ENCODE measurements around the gene CHAD. TPM values are rescaled to one million over a fixed set of nuclear protein-coding genes. Genes with fewer than 3 reads are reported as not detected.
A peak's percentile ranks its signal among the peaks of the same experiment; 100 is the strongest.

Gene CHAD
- total and polyA plus RNA-seq, 12 donors, result 1.7 to 26.6 (median 7.0) TPM

DNA sequence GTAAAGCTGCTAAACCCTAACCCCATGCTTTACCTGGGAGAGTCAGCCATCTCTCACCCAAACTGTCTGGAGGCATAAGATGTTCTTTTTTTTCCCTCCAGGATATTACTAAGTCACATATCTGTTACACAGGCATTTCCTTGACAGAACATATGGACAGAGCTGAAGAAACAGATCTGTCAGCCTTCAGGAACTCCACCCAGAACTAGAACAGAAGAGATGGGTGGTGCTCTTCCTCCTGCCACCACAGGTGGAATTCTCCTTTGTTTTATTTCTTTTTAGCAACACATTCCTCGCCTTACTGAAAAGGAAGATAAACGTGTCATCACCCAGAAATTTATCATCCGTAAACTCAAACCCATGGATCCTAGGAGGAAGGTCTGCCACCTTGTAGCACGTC lies 48.3 kb upstream of the CHAD start:
- no peak for TF ChIP-seq POLR2A (IDR thresholded peaks at IDR 0.05)
- TF ChIP-seq, protein P1, sequence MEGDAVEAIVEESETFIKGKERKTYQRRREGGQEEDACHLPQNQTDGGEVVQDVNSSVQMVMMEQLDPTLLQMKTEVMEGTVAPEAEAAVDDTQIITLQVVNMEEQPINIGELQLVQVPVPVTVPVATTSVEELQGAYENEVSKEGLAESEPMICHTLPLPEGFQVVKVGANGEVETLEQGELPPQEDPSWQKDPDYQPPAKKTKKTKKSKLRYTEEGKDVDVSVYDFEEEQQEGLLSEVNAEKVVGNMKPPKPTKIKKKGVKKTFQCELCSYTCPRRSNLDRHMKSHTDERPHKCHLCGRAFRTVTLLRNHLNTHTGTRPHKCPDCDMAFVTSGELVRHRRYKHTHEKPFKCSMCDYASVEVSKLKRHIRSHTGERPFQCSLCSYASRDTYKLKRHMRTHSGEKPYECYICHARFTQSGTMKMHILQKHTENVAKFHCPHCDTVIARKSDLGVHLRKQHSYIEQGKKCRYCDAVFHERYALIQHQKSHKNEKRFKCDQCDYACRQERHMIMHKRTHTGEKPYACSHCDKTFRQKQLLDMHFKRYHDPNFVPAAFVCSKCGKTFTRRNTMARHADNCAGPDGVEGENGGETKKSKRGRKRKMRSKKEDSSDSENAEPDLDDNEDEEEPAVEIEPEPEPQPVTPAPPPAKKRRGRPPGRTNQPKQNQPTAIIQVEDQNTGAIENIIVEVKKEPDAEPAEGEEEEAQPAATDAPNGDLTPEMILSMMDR (IDR thresholded peaks at IDR 0.05), result no peak
- 84 to 97% (median 85%) methylated on average over 4 of the region's 4 CpGs for WGBS, 4 donors

DNA sequence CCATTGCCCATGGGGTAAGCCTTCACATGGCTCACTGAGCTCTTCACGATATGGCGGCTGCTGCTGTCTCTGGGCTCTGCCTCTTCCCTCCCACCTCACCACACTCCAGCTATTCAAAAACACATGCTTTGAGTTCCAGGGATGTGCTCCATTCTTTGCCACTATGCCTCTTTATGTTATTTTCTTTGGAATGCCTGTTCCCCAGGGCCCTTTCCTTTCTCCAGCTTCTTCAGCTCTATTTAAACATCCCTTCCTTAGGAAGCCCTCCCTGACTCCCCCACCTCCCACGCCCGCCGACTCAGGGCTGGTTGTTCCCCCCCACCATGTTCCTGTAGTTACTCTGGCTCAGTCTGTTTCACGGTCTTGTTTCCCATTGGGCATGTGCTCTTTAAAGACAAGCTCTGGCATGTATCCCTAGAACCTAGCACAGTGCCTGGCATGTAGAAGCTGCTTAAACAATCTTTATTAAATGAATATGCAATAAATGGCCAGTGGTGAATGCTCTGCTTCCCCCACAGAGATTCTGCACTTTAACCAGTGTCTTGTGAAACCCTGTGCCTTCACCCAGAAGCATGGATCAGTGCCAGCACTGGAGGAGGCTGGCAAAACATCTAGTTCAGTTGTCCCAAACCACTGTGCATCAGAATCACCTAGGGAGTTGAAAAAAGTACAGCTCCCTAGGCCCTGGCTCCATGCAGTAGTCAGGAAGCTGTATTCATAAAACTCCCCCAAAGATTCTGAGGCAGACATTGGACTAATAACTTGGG lies 46.4 kb upstream of the CHAD start:
- peak; percentile 44 to 81 (median 77) for DNase-seq
- intact Hi-C loops (cut with DNase I), result no loop called here
- Histone ChIP-seq H3K36me3 (replicated peaks in 1 of 2) (no peaks in the 10 kb centered on the region), H3K27me3 (no peaks in the 10 kb centered on the region), H3K4me1 (replicated peaks in 1 of 2) (peaks cover 38 to 43% of the 10 kb centered on the region in 2 donors), H3K27ac (peak overlapping the region in 2 of 5 donors; percentile 7 to 52), H3K9me3 (replicated peaks in 1 of 3) (no peaks in the 10 kb centered on the region), H3K4me3 (no peak overlapping the region)
- no peak for TF ChIP-seq POLR2A (IDR thresholded peaks at IDR 0.05)
- TF ChIP-seq, protein P1 (IDR thresholded peaks at IDR 0.05), result no peak
- WGBS, 4 donors, result 66 to 75% (median 75%) methylated on average over 6 of the region's 6 CpGs

More for the DNA sequence above, 48.3 kb upstream of the CHAD start:
- no peak overlapping the region for H3K4me3 ChIP-seq
- intact Hi-C loops (cut with DNase I), result no loop called here
- no peaks in the 10 kb centered on the region for H3K9me3 ChIP-seq (replicated peaks in 1 of 3)
- no peak overlapping the region for H3K27ac ChIP-seq
- no peak for DNase-seq
- no peaks in the 10 kb centered on the region for H3K27me3 ChIP-seq
- no peaks in the 10 kb centered on the region for H3K36me3 ChIP-seq (replicated peaks in 1 of 2)
- peaks cover 24 to 28% of the 10 kb centered on the region in 2 donors for H3K4me1 ChIP-seq (replicated peaks in 1 of 2)

DNA sequence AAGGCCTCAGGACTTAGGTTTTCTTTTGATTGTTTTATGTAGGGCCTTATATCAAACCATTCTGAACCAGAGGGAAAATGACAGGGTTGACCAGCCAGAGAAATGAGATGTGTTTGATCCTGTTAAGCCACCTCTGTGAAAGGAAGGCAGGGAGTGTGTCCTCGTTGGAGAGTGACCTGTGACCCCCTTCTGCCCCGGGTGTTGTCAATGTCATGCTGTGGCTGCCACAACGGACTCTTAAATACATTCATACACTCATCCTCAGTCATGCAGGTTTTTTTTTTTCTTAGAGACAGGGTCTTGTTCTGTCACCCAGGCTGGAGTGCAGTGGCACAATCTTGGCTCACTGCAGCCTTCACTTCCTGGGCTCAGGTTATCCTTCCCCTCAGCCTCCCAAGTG lies 45.7 kb upstream of the CHAD start:
- no peak for DNase-seq
- no peak overlapping the region for H3K4me3 ChIP-seq
- peaks cover 38 to 43% of the 10 kb centered on the region in 2 donors for H3K4me1 ChIP-seq (replicated peaks in 1 of 2)
- intact Hi-C loops (cut with DNase I), result no loop called here
- no peaks in the 10 kb centered on the region for H3K9me3 ChIP-seq (replicated peaks in 1 of 3)
- WGBS, 4 donors, result 37 to 54% (median 45%) methylated on average over 3 of the region's 3 CpGs
- TF ChIP-seq POLR2A (IDR thresholded peaks at IDR 0.05), result no peak
- H3K27me3 ChIP-seq, result no peaks in the 10 kb centered on the region
- H3K36me3 ChIP-seq (replicated peaks in 1 of 2), result no peaks in the 10 kb centered on the region
- H3K27ac ChIP-seq, result peak overlapping the region in 3 of 5 donors; percentile 22 to 52 (median 44)

DNA sequence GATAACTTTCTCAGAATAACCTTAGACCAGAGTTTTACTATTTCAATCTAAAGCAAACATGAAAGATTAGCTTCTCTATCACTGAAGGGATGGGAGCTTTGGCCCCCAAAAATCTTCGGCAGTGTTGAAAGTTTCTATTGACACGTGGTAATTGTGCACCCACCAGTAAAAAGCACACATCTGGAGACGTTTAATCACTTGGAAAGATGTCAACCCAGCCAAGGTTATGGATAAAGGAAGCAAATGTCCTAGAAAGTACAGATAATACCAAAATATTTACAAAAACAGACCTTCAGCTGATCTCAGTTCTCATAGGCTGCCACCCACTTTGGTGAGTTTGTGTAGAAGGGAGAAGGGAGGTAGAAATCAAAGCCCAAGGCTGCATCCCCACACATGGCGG lies 44.8 kb upstream of the CHAD start:
- Histone ChIP-seq H3K27ac (peak overlapping the region in 3 of 5 donors; percentile 22 to 52 (median 44)), H3K4me1 (replicated peaks in 1 of 2) (peaks cover 39 to 43% of the 10 kb centered on the region in 2 donors), H3K9me3 (replicated peaks in 1 of 3) (no peaks in the 10 kb centered on the region), H3K36me3 (replicated peaks in 1 of 2) (no peaks in the 10 kb centered on the region), H3K4me3 (no peak overlapping the region), H3K27me3 (no peaks in the 10 kb centered on the region)
- intact Hi-C loops (cut with DNase I), result no loop called here
- TF ChIP-seq POLR2A (IDR thresholded peaks at IDR 0.05), result peak in 1 of 2 donors; percentile 7
- TF ChIP-seq, protein P1 (IDR thresholded peaks at IDR 0.05), result no peak
- 30 to 44% (median 33%) methylated on average over 4 of the region's 4 CpGs for WGBS, 4 donors
- peak in 2 of 7 donors; percentile 28 to 36 for DNase-seq

Data from adrenal gland (tissue), 12 donors.